ENCODE data around the gene KIRREL3. TPM values are rescaled to one million over a fixed set of nuclear protein-coding genes. Genes with fewer than 3 reads are reported as not detected.

The KIRREL3 gene
- total and polyA plus RNA-seq, 4 donors, result 0.90 TPM; not detected in 3

- ATAC-seq (ENCODE audit: low FRiP score), result no peak
- intact Hi-C loops (cut with DNase I), result no loop called here
- no peak overlapping the region for H3K4me3 ChIP-seq (ENCODE audit: low read length in 2 of 2)
- H3K9me3 ChIP-seq (ENCODE audit: control insufficient read depth, low read length), result no peaks in the 10 kb centered on the region
- peak in 1 of 2 donors; percentile 54 for DNase-seq
- H3K27ac ChIP-seq (ENCODE audit: low read depth in 1 of 2, low read length in 2 of 2), result no peak overlapping the region
- WGBS, 2 donors, result 61 to 65% methylated on average over 11 of the region's 11 CpGs
- H3K36me3 ChIP-seq (ENCODE audit: control insufficient read depth in 1 of 2, insufficient read depth in 2 of 2, low read length in 1 of 2), result no peaks in the 10 kb centered on the region
- H3K4me1 ChIP-seq (ENCODE audit: control insufficient read depth in 1 of 2, insufficient read depth in 2 of 2, low read length in 2 of 2), result no peaks in the 10 kb centered on the region
- peaks cover 0 to 7% of the 10 kb centered on the region in 2 donors for H3K27me3 ChIP-seq (ENCODE audit: control insufficient read depth in 1 of 2, insufficient read depth in 2 of 2, low read length in 1 of 2)
Observed at GRCh38 chr11:126512741-126513715, 487.5 kb downstream of the KIRREL3 start.

- Histone ChIP-seq H3K27ac (ENCODE audit: low read depth in 1 of 2, low read length in 2 of 2) (no peak overlapping the region), H3K27me3 (ENCODE audit: control insufficient read depth in 1 of 2, insufficient read depth in 2 of 2, low read length in 1 of 2) (peaks cover 0 to 7% of the 10 kb centered on the region in 2 donors), H3K36me3 (ENCODE audit: control insufficient read depth in 1 of 2, insufficient read depth in 2 of 2, low read length in 1 of 2) (no peaks in the 10 kb centered on the region), H3K4me1 (ENCODE audit: control insufficient read depth in 1 of 2, insufficient read depth in 2 of 2, low read length in 2 of 2) (no peaks in the 10 kb centered on the region), H3K9me3 (ENCODE audit: control insufficient read depth, low read length) (peaks cover 2% of the 10 kb centered on the region), H3K4me3 (ENCODE audit: low read length in 2 of 2) (no peak overlapping the region)
- ATAC-seq (ENCODE audit: low FRiP score), result peak; percentile 6
- 80 to 89% methylated on average over 8 of the region's 8 CpGs for WGBS, 2 donors
- peak in 1 of 2 donors; percentile 53 for DNase-seq
- intact Hi-C loops (cut with DNase I), result no loop called here
Observed at GRCh38 chr11:126512251-126512650, 488.3 kb downstream of the KIRREL3 start.

- ATAC-seq (ENCODE audit: low FRiP score), result no peak
- Histone ChIP-seq H3K4me1 (ENCODE audit: control insufficient read depth in 1 of 2, insufficient read depth in 2 of 2, low read length in 2 of 2) (no peaks in the 10 kb centered on the region), H3K4me3 (ENCODE audit: low read length in 2 of 2) (no peak overlapping the region), H3K27ac (ENCODE audit: low read depth in 1 of 2, low read length in 2 of 2) (no peak overlapping the region), H3K27me3 (ENCODE audit: control insufficient read depth in 1 of 2, insufficient read depth in 2 of 2, low read length in 1 of 2) (peaks cover 0 to 7% of the 10 kb centered on the region in 2 donors), H3K36me3 (ENCODE audit: control insufficient read depth in 1 of 2, insufficient read depth in 2 of 2, low read length in 1 of 2) (no peaks in the 10 kb centered on the region), H3K9me3 (ENCODE audit: control insufficient read depth, low read length) (peaks cover 4% of the 10 kb centered on the region)
- intact Hi-C loops (cut with DNase I), result no loop called here
- WGBS, 2 donors, result 62 to 63% methylated on average over 14 of the region's 14 CpGs
- DNase-seq, result no peak
Observed at GRCh38 chr11:126511475-126512115, 489.0 kb downstream of the KIRREL3 start.

GRCh38 chr11:126510621-126511370 is 489.8 kb downstream of the KIRREL3 start:
- Histone ChIP-seq H3K27ac (ENCODE audit: low read depth in 1 of 2, low read length in 2 of 2) (no peak overlapping the region), H3K36me3 (ENCODE audit: control insufficient read depth in 1 of 2, insufficient read depth in 2 of 2, low read length in 1 of 2) (no peaks in the 10 kb centered on the region), H3K4me3 (ENCODE audit: low read length in 2 of 2) (no peak overlapping the region), H3K27me3 (ENCODE audit: control insufficient read depth in 1 of 2, insufficient read depth in 2 of 2, low read length in 1 of 2) (peaks cover 0 to 7% of the 10 kb centered on the region in 2 donors), H3K9me3 (ENCODE audit: control insufficient read depth, low read length) (peaks cover 4% of the 10 kb centered on the region), H3K4me1 (ENCODE audit: control insufficient read depth in 1 of 2, insufficient read depth in 2 of 2, low read length in 2 of 2) (no peaks in the 10 kb centered on the region)
- WGBS, 2 donors, result 66 to 71% methylated on average over 5 of the region's 5 CpGs
- DNase-seq, result no peak
- intact Hi-C loops (cut with DNase I), result no loop called here
- no peak for ATAC-seq (ENCODE audit: low FRiP score)

- WGBS, 2 donors, result 60 to 62% methylated on average over 8 of the region's 8 CpGs
Observed at GRCh38 chr11:126507646-126508045, 492.9 kb downstream of the KIRREL3 start.

GRCh38 chr11:126506789-126507188 is 493.8 kb downstream of the KIRREL3 start:
- Histone ChIP-seq H3K9me3 (ENCODE audit: control insufficient read depth, low read length) (peaks cover 4% of the 10 kb centered on the region), H3K4me1 (ENCODE audit: control insufficient read depth in 1 of 2, insufficient read depth in 2 of 2, low read length in 2 of 2) (no peaks in the 10 kb centered on the region), H3K4me3 (ENCODE audit: low read length in 2 of 2) (no peak overlapping the region), H3K36me3 (ENCODE audit: control insufficient read depth in 1 of 2, insufficient read depth in 2 of 2, low read length in 1 of 2) (no peaks in the 10 kb centered on the region), H3K27ac (ENCODE audit: low read depth in 1 of 2, low read length in 2 of 2) (no peak overlapping the region), H3K27me3 (ENCODE audit: control insufficient read depth in 1 of 2, insufficient read depth in 2 of 2, low read length in 1 of 2) (no peaks in the 10 kb centered on the region)
- WGBS, 2 donors, result 85 to 86% methylated on average over 4 of the region's 4 CpGs
- no peak for ATAC-seq (ENCODE audit: low FRiP score)
- intact Hi-C loops (cut with DNase I), result no loop called here
- DNase-seq, result no peak

More at GRCh38 chr11:126507646-126508045, 492.9 kb downstream of the KIRREL3 start:
- no peak overlapping the region for H3K27ac ChIP-seq (ENCODE audit: low read depth in 1 of 2, low read length in 2 of 2)
- H3K9me3 ChIP-seq (ENCODE audit: control insufficient read depth, low read length), result peaks cover 4% of the 10 kb centered on the region
- H3K27me3 ChIP-seq (ENCODE audit: control insufficient read depth in 1 of 2, insufficient read depth in 2 of 2, low read length in 1 of 2), result peaks cover 0 to under 1% of the 10 kb centered on the region in 2 donors
- no peak overlapping the region for H3K4me3 ChIP-seq (ENCODE audit: low read length in 2 of 2)
- H3K36me3 ChIP-seq (ENCODE audit: control insufficient read depth in 1 of 2, insufficient read depth in 2 of 2, low read length in 1 of 2), result no peaks in the 10 kb centered on the region
- DNase-seq (no peak), ATAC-seq (ENCODE audit: low FRiP score) (no peak)
- intact Hi-C loops (cut with DNase I), result no loop called here
- no peaks in the 10 kb centered on the region for H3K4me1 ChIP-seq (ENCODE audit: control insufficient read depth in 1 of 2, insufficient read depth in 2 of 2, low read length in 2 of 2)

GRCh38 chr11:126502982-126503381 is 497.6 kb downstream of the KIRREL3 start:
- no peaks in the 10 kb centered on the region for H3K36me3 ChIP-seq (ENCODE audit: control insufficient read depth in 1 of 2, insufficient read depth in 2 of 2, low read length in 1 of 2)
- intact Hi-C loops (cut with DNase I), result no loop called here
- DNase-seq, result no peak
- no peak for ATAC-seq (ENCODE audit: low FRiP score)
- H3K27ac ChIP-seq (ENCODE audit: low read depth in 1 of 2, low read length in 2 of 2), result no peak overlapping the region
- H3K4me1 ChIP-seq (ENCODE audit: control insufficient read depth in 1 of 2, insufficient read depth in 2 of 2, low read length in 2 of 2), result no peaks in the 10 kb centered on the region
- peaks cover 4% of the 10 kb centered on the region for H3K9me3 ChIP-seq (ENCODE audit: control insufficient read depth, low read length)
- 33 to 42% methylated on average over 5 of the region's 5 CpGs for WGBS, 2 donors
- H3K27me3 ChIP-seq (ENCODE audit: control insufficient read depth in 1 of 2, insufficient read depth in 2 of 2, low read length in 1 of 2), result no peaks in the 10 kb centered on the region
- no peak overlapping the region for H3K4me3 ChIP-seq (ENCODE audit: low read length in 2 of 2)

- no peak for DNase-seq
- peaks cover 0 to 1% of the 10 kb centered on the region in 2 donors for H3K27me3 ChIP-seq (ENCODE audit: control insufficient read depth in 1 of 2, insufficient read depth in 2 of 2, low read length in 1 of 2)
Observed at GRCh38 chr11:126502159-126502558, 498.4 kb downstream of the KIRREL3 start.

More at GRCh38 chr11:126502159-126502558, 498.4 kb downstream of the KIRREL3 start:
- Histone ChIP-seq H3K4me1 (ENCODE audit: control insufficient read depth in 1 of 2, insufficient read depth in 2 of 2, low read length in 2 of 2) (no peaks in the 10 kb centered on the region), H3K36me3 (ENCODE audit: control insufficient read depth in 1 of 2, insufficient read depth in 2 of 2, low read length in 1 of 2) (no peaks in the 10 kb centered on the region), H3K4me3 (ENCODE audit: low read length in 2 of 2) (no peak overlapping the region), H3K27ac (ENCODE audit: low read depth in 1 of 2, low read length in 2 of 2) (no peak overlapping the region), H3K9me3 (ENCODE audit: control insufficient read depth, low read length) (peaks cover 2% of the 10 kb centered on the region)
- 33 to 44% methylated on average over 2 of the region's 2 CpGs for WGBS, 2 donors
- no peak for ATAC-seq (ENCODE audit: low FRiP score)
- intact Hi-C loops (cut with DNase I), result no loop called here
